DND-41 (cell line): ENCODE results near the gene ADAMTS12.

Source experiments
- EZH2 ChIP-seq: IDR thresholded peaks from 3 replicates; pipeline ENCODE4 v1.6.1; 2012; ENCODE audit warnings: borderline replicate concordance, low read depth, mild to moderate bottlenecking, moderate library complexity, low read length, inconsistent platforms; ENCODE audit not compliant: severe bottlenecking
- TF ChIP-seq, protein P1 (sequence below): IDR thresholded peaks from 2 replicates; pipeline ENCODE4 v1.5.1; 2012; ENCODE audit warnings: borderline replicate concordance, low read length, moderate library complexity, mild to moderate bottlenecking; ENCODE audit not compliant: poor library complexity, severe bottlenecking; ENCODE audit errors: extremely low read depth

DNA sequence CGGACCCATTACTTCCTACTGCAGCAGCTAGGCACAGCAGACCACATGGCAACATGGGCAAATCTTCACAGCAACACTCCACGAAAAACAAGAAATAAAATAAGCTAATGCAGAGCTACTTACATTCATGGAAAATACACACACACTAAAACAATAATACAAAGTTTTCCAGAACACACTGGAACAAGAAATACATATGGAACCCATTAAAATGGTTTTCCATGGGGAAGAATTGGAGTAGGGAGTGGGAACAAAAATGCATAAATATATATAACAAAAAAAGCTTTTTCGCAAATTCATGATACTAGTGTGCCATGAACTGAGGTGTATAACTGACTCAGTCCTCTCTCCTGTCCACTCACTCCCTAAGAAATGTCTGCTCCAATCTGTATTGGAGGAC lies 8.3 kb downstream of the ADAMTS12 start:
- no peak for TF ChIP-seq EZH2
- TF ChIP-seq, protein P1, sequence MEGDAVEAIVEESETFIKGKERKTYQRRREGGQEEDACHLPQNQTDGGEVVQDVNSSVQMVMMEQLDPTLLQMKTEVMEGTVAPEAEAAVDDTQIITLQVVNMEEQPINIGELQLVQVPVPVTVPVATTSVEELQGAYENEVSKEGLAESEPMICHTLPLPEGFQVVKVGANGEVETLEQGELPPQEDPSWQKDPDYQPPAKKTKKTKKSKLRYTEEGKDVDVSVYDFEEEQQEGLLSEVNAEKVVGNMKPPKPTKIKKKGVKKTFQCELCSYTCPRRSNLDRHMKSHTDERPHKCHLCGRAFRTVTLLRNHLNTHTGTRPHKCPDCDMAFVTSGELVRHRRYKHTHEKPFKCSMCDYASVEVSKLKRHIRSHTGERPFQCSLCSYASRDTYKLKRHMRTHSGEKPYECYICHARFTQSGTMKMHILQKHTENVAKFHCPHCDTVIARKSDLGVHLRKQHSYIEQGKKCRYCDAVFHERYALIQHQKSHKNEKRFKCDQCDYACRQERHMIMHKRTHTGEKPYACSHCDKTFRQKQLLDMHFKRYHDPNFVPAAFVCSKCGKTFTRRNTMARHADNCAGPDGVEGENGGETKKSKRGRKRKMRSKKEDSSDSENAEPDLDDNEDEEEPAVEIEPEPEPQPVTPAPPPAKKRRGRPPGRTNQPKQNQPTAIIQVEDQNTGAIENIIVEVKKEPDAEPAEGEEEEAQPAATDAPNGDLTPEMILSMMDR: no peak
